Activated naive CD4-positive, alpha-beta T cell treated with Interleukin-2 at 50 U/mL for 16 hours (primary cell): Measurements from ENCODE around the gene NXPH1.

ENCODE experiments used
- DNase-seq: peaks from one replicate; pipeline ENCODE4 v3.0.0-alpha.2; 2020

The NXPH1 gene

DNA sequence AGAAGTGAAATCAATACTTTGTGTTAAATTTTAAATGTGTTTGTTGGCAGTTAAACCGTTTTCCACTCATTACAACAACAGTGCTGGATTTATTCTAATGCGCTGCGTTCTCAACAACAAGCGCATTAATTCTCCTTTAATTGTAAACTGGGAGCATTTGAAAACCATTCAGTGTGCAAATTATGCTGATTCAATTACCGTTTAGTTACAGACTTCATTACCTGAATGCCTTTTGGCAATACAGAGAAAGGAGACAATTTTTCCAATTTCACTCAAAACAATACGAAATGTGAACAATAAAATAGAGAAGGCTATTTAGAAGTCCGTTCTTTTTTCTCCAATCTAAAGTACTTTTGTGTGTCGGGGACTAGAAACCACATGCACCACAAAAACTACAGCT is 4.2 kb downstream of the NXPH1 start:
- no peak for DNase-seq

DNA sequence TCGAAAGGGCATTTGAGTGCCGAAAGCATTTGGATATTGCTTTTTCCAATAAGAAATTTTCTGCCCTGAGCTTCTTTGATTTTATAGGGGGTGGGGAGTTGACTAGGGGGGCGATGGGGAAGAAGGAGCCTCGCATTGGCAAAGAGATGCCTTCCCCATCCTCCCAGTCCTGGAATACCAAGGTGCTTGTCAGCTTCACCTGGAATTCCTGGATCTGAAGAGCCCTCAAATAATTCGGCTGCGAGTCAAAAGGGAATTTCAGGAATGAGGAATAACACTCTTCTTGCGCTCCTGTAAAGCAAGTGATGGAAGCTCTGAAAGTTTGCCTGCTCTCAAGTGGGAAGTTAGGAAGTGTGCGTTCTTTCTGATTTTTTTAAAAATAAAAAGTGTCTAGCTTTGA is 7.3 kb downstream of the NXPH1 start:
- no peak for DNase-seq

DNA sequence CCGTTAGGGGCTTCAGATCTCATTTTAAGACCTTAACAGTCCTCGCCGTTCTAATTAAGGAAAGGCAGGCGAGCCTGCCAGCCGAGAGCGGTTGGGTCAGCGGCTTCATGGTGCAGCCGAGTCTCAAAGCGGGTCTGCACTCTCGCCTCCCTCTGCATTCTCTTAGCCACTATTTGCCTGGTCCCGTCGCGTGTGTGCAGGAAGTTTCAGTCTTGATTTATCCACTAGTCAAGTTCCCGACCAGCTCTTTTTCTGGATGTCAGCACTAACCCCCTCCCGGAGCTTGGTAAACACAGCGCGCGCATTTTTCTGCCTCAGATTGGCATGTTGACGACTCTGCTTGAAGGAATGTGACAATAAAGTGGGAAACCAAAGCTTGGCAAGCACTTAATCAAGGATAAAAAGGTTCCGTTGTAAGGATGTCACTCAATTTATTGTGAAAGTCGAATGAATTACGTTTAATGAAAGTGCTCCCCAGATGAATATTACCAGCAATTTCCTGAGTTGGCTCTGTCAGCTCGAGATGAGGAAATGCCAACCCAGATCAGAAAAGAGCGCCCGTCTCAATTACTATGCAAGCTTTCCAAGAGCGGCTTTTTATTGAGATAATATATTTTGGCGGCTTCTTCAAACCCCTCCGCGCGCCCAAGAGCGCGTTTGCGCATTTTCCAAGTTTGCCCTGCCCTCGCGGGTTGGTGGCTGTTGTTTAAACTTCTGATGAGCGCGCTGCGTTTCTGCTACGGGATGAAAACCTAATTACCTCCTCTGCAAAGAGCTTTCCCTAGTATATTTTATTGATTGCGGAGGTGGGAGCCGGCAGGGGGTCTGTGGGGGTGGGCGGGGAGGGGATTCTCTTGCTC is 7.9 kb downstream of the NXPH1 start:
- no peak for DNase-seq

DNA sequence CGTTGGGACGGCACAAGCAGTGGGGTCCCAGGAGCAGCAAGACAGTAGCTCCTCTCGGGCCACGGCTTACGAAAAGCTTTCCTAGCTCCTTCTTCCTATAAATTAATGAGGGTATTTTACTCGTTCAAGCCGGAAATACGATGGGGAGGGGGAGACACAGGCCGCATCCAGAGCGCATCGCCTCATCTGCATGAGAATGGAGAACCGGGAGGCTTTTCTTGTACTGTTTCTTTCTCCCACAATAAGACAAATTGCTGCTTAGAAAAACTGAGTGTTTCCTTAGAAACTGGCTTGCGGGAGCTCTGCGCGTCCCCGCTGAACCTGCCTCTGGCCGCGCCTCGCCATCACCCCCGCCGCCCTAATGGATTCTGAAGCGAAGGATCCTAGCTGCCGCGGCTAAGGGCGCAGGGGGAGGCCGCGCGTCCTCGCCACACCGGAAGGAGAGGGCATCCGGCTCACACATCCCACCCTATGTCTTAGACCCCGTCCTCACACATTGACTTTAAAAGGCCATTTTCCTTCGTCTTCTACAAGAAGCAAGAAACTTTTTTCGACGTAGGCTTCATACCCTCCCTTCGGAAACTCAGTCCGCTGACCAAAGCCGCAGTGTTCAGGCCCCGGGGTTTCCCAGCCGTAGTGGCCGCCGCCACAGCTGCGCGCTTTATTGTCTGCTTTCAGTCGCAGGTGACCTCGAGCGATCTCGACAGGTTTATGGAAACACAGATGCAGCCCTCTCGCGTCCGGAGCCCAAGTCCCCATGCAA is 8.8 kb downstream of the NXPH1 start:
- no peak for DNase-seq

DNA sequence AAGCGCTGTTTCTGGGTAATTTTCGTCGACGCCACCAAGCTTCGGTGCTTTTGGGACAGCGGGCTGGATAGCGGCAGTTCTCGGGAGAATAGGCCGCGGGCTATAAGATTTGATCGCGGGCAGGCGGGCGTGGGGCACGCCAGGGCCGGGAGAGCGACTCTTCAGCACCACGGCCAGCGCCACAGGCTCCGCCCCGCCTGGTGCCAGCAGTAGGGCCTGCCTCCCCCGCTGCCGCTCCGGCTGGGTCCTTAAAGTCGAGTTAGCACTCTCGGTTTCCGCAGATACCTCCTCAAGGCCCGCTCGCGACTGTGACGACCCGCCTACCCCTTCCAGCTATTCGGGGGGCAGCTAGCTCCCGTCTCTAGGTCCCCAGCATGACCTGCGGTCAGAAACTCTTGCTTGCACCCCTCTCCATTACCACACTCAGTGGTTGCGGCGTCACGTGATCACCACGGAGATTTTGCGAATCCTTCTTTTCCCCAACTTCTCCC is 9.4 kb downstream of the NXPH1 start:
- DNase-seq: peak; percentile 38

DNA sequence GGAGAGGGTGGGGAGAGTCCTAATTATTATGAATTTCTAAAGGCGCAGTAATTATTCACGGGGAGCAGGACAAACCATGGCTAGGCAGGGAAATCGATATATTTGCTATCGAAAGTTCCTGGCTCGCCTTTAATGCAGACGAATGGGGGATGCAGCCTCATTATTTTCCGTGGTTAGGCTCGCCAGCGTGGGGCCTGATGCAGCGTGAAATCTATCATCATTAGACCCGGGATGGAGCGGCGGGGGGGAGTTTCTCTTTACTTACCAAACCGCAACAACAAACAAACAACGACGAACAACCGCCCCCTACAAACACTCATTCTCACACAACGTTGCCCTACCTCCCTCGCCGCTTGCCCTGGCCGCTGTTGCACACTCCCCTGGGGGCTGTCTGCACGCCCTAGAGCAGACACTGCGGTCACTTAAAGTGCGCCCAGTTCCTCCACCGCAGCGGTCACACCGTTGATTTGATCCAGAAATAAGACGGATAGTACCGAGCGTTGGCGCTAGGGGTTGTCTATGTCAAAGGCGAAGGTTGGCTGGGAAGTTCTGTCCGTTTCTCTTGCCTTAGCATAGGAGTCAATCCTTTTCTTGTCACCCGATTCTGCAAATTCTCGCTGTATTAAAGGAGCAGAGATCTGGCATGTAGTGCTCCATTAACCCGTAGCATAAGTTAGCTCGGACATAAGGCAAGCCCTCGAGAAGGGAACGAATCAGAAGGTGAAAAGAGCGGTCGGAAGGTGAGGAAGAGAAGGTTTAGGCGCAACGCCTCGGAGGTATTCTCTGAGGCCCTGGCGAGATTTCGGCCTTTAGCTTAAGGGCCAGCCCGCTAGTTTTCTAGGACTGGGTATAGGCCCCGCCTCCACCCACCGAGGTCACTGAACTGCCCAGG is 10.4 kb downstream of the NXPH1 start:
- no peak for DNase-seq

DNA sequence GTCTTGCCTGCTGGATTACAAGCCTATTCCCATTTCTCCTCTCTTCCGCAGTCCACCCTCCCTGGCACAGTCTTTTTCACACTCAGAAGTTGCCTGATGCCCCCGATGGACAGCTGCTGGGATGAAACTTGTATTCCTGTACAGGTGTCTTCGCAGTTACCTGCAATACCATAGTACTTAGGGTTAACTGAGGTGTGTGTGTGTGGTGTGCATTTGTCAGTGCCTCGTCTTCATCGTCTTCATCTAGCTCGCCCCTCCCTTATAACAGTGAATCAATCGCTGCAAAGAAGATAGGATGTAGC is 11.0 kb downstream of the NXPH1 start:
- DNase-seq: no peak

DNA sequence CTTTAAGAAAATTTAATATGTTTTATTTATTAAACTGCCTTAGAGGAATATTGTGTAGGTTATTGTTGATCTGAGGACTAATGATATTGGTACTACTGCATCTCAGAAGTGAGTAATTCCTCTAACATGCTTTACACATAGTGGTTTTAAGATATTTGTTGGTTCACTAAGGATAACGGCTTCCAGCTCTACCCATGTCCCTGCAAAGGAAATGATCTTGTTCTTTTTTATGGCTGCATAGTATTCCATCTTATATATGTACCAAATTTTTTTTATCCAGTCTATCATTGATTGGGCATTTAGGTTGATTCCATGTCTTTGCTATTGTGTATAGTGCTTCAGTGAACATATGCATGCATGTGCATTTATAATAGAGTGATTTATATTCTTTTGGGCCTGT is 20.1 kb downstream of the NXPH1 start:
- DNase-seq: no peak

DNA sequence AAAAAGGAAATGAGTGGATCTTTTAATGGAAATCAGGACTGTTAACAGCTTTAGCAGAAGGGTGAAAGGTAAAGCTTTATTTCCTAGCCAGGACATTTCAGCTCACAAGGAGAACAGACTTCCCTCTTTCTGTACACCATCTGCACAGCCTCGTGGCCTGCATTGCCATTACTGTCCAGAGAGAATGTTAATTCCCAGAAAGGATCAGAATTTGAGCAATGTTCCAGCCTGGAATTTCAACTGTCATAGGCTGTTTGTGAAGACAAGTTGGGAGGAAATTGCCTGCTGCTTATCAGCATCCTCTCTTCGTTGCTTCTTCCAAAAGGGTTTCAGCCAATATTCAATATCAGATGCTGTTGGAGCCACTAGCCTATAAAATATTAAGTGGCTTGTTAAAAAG is 22.0 kb downstream of the NXPH1 start:
- no peak for DNase-seq

DNA sequence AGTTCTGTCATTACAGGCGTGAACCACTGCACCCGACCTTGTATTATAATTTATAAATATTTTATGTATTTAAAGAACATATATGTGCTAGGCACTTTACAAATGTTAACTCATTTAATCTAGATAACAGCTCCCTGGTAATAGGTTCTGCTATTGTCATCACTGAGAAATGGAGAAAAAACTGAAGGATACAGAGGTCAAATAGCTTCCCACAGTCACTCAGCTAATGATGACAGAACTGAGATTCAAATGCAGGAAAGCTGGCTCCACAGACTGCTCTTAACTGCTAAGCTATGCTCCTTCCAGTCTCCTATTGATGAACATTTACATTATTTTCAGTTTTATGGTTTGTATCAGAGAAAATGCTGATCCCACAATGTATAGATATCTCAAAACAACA is 28.9 kb downstream of the NXPH1 start:
- DNase-seq: no peak

DNA sequence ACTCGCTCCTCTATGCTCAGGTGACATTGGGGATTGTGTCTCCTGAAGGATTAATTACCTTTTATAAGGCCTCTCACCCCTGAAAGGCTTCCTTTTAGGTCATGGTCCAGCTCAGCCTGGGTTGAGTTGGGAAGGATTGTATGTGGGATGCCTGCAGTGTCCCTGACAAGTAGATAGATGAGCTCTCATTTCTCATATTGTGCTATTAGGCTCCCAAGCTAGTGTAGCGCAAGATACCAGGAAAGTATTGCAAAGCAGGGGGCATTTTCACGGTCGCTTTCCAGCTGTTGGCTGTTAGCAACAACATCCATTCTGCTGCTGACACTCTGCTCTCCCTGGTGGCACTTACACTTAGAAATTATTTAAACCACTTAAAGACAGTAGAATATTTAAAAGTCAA is 31.9 kb downstream of the NXPH1 start:
- no peak for DNase-seq

DNA sequence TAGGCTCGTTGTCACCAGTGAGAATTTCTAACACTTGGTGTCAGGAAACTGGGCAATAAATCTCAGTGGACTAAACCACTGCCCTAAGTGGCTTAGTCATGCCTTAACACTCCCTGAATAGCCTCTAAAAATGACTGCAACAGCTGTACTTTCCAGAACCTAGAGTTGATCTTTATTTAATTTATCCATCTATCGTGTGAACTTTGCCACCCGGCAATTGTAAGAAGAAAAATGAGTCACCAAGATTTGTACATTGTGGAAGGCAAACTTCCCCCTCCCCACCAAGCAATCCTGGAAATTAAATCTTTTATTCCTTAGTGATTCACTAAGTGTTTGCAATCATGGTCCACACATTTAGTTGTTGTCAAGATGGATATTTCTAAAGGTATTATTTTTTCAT is 47.1 kb downstream of the NXPH1 start:
- DNase-seq: no peak

DNA sequence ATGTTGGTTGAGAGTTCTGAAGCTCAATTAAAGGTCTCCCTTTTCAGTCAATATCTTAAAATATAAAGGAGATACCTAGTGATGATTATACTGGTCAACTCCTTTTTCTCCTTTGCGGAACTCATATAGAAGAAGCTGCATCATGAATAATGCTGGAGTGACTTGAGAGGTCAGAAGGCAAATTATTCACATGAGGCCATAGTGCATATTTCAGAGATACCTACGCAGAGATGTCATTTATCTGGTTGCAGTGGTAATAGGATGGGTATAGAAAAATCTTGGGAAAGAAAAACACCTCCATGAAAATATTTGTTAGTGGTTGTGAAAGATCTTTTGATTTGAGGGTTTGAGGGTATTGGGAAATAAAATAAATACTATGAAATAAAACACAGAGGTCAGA is 47.7 kb downstream of the NXPH1 start:
- no peak for DNase-seq

DNA sequence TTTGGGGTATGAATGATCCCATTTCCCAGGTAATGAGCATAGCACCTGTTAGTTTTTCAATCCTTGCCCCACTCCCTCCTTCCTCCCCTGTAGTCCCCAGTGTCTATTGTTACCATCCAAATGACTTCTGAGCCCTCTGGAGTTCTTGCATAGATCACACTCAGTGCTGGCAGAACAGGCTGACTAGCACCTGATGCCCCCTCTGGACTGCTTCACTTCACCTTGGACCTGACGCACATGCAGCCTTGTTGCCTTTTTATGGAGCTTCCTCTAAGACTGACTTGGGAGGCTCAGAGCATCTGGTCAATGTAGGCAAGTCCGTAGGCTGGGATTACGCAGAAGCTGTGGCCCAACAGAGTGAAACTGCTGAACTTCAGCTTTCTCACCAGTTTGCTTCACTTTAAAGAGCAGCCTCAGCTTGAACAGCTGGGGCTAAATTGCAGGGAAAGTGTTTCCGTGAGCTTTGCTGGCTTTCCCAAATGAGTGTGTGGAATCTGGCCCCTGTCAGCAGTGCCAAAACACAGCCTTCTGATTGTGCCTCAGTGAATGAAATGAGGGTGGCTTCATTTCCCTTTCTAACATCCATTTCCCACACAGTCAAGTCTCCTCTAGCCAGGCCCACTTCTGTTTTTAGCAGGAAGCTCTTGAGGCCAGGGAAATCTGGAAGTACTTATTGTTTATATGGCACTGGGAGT is 48.5 kb downstream of the NXPH1 start:
- no peak for DNase-seq

DNA sequence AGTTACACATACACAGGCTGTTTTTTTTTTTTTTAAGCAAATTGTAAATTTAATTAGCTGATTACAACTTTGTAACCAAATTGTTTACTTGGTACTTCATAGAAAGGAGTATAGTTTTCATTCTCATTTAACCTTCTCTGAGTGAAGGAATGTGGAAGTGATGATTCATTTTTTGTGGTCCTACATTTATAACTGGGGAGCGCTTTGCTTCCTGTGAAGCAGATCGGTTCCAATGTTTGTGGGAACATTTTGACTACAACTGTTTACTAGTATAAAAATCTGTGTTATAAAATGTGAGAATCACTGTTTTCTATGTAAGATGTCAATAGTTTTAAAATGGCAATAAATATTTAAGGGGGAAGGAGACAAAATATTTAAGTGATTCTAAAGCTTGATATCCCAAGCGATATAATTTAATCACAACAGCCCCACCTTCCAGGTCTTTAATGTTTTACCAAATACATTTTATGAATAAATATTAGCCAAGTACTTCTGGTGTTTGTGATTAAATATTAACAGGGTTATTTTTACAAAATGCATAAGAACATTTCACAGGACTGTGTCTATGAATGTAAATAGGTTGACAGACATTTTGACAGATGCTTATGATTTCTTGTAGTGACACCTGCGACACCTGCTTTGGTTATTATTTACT is 57.1 kb downstream of the NXPH1 start:
- DNase-seq: no peak

DNA sequence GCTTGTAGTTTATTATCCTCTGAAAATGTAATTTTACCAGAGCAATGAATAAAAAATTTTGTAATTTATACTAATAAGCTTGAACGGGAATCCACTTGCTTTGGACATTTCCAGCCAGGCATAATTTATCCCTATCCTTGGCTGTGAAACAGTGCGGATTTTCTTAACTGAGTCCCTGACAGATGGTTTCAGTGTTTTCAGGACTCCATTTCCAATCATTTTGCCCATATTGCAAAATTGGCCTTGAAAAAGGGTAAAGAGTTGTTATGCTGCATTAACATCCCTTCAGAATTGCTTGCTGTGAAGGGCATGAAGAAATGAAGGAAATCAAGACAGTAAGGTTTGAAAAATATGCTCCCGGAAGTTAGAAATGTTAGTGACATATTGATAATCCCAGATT is 57.7 kb downstream of the NXPH1 start:
- DNase-seq: no peak

DNA sequence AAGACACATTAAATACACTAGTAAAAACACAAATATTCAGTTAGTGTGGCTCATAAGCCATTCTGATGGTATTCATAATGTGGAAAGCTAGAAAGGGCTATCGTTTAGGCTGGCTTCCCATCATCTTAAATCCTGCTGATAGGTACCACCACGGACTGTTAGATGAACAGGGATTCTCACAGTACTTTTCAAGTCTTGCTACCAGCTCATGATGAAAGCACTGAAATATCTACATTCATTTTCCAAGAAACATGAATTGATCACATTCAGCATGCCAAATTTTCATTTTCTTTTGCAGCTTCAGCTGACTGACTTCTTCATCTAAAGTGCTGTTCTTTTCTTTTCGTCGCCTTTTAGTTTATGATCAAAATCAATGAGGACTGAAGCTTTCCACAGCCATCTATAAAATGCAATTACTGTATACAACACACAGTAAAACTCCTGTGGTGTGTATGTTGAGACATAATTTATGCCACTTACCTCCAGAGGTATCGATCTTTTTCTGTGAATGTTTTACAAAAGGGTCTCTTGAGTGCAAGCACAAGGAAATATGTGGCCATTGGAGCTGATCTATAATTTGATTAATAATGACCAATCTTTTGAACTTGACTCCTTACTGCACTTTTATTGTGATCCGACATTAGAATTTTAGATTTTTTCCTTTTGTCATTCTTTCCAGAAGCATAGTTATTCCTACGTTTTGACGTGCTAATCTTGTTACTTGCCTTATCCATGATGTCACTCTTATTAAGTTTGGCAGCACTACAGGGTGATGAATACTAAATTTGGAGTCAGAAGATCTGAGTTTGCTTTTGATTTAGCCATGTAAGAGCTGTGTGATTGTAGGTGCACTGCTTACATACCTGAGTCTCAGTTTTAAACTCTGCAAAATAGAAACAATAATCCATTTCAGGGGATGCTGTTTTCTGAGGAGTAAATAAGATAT is 58.4 kb downstream of the NXPH1 start:
- DNase-seq: no peak

DNA sequence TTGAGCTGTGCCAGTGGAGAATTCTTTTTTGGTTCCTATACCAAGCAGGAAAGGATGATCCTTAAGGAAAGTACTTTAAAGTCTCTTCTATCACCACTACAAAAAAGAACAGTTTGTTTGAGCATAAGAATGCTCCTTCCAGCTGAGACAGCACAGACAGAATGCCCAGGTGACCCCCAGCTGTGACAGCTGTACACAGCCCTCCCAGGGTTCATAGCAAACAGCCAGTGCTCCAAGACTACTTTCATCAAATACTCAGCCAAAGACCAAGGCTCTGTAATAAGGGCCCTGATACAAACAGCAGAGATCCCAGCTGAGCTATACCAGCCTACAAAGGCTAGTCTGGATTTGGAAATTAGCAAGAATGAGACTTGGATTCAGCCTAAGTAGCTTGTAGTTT is 65.7 kb downstream of the NXPH1 start:
- DNase-seq: no peak

DNA sequence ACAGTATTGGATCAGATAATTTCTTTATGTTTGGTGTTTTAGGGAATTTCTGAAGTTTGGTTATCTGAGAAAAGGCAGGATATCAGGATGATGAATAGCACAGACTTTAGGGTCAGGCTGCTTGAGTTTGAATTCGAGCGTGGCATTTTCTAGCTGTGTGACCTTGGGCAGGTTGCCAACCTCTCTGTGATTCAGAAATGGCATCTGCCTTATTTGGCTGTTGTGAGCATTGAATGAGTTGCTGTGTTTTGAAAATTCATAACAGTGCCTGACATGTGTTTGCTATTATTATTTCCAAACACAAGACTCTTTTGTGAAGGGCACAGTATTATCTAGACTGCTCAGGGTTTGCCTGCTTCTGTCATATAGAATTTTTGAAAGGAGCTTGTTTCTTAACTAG is 66.9 kb downstream of the NXPH1 start:
- DNase-seq: no peak

DNA sequence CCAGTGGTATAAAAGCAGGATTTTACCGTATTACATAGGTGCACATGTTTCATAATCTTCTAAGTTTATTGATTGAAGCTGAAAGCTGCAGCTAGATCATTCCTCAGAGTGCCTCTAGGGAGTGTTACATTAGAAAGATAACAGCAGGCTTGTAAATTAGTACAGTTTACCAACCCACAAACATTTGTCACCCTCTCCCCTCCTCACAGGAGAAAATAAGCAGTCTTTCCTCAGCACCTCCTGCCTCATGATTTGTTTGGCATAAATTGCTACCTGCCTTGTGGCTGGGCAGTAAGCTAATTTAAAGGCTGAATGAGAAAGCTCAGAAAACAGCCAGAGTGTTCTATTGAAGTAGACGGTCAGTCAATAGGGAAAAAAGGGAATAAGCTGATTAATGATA is 74.2 kb downstream of the NXPH1 start:
- no peak for DNase-seq

DNA sequence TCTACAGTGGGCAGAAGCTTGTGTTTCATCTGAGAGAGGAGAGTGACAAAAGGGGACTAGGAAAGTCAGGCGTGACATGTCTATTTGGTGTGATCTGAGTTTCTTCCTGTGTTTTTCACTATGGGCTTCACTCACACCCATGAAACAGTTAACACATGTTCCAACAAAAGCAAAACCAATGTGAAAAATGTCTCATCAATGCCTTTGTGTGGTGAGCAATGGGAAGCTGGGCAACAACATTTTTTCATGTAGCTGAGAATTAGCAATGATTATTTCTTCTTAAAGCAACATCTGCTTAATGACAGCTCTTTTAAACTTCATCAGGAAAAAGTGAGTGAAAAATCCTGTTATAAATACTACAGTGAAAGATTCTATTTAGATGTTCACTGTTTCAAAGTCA is 76.2 kb downstream of the NXPH1 start:
- DNase-seq: no peak
